Neural progenitor cell (in vitro differentiated cells): ENCODE data around the gene TECR. TPM values are rescaled to one million over a fixed set of nuclear protein-coding genes. Genes with fewer than 3 reads are reported as not detected.
A peak's percentile ranks its signal among the peaks of the same experiment; 100 is the strongest.

Experiments
- DNase-seq: peaks from one replicate; pipeline ENCODE4 v3.0.0-alpha.2; 2016; ENCODE audit warnings: low spot score
- H2AFZ ChIP-seq: fragments of 200-600 bp; sonication (generic); replicated peaks from 2 replicates; pipeline ENCODE4 v1.6.1; 2016; ENCODE audit warnings: antibody characterized with exemption
- H3F3A ChIP-seq: fragments of 200-600 bp; sonication (generic); 2 replicates; pipeline ENCODE4 v1.6.1; 2016; ENCODE audit warnings: antibody characterized with exemption, low read depth
- H3K27ac ChIP-seq: fragments of 200-600 bp; sonication (generic); 2 replicates; pipeline ENCODE4 v1.5.1; 2016; ENCODE audit warnings: mild to moderate bottlenecking
- H3K27me3 ChIP-seq: fragments of 200-600 bp; sonication (generic); 2 replicates; pipeline ENCODE4 v1.6.1; 2016; ENCODE audit warnings: mild to moderate bottlenecking, moderate library complexity
- H3K36me3 ChIP-seq: fragments of 200-600 bp; sonication (generic); 2 replicates; pipeline ENCODE4 v1.5.1; 2016
- H3K4me1 ChIP-seq: fragments of 200-600 bp; sonication (generic); 2 replicates; pipeline ENCODE4 v1.6.1; 2016; ENCODE audit warnings: mixed run types
- H3K4me2 ChIP-seq: fragments of 200-600 bp; sonication (generic); 2 replicates; pipeline ENCODE4 v1.6.1; 2016
- H3K4me3 ChIP-seq: fragments of 200-600 bp; sonication (generic); 2 replicates; pipeline ENCODE4 v1.5.1; 2016
- H3K79me2 ChIP-seq: fragments of 200-600 bp; sonication (generic); 2 replicates; pipeline ENCODE4 v1.6.1; 2016; ENCODE audit warnings: low read depth
- H3K9ac ChIP-seq: fragments of 200-600 bp; sonication (generic); 2 replicates; pipeline ENCODE4 v1.6.1; 2016
- H3K9me3 ChIP-seq: fragments of 200-600 bp; sonication (generic); 2 replicates; pipeline ENCODE4 v1.5.1; 2016; ENCODE audit warnings: low read depth
- H4K20me1 ChIP-seq: fragments of 200-600 bp; sonication (generic); 2 replicates; pipeline ENCODE4 v1.6.1; 2016; ENCODE audit warnings: low read depth
- H3K27ac Mint-ChIP-seq: 3 replicates; pipeline ENCODE4 v1.8.0; 2021; ENCODE audit warnings: mixed read lengths
- H3K27me3 Mint-ChIP-seq: 2 replicates; pipeline ENCODE4 v1.8.0; 2022; ENCODE audit warnings: low read depth, mild to moderate bottlenecking, inconsistent platforms, moderate library complexity, mixed read lengths; ENCODE audit not compliant: insufficient read depth
- H3K36me3 Mint-ChIP-seq: 3 replicates; pipeline ENCODE4 v1.8.0; 2021; ENCODE audit warnings: mixed read lengths
- H3K4me1 Mint-ChIP-seq: 3 replicates; pipeline ENCODE4 v1.8.0; 2021; ENCODE audit warnings: mixed read lengths
- H3K4me3 Mint-ChIP-seq: 3 replicates; pipeline ENCODE4 v1.8.0; 2021; ENCODE audit warnings: mild to moderate bottlenecking, moderate library complexity, mixed read lengths
- H3K9me3 Mint-ChIP-seq: 3 replicates; pipeline ENCODE4 v1.8.0; 2020; ENCODE audit warnings: mixed read lengths
- CTCF ChIP-seq: fragments of 200-600 bp; sonication (generic); IDR thresholded peaks from 2 replicates; pipeline ENCODE4 v1.5.1; 2017; ENCODE audit warnings: antibody characterized with exemption, mild to moderate bottlenecking
- EZH2 ChIP-seq: fragments of 200-600 bp; sonication (generic); IDR thresholded peaks from 2 replicates; pipeline ENCODE4 v1.6.1; 2017; ENCODE audit warnings: antibody characterized with exemption, mild to moderate bottlenecking, moderate library complexity
- EZH2phosphoT487 ChIP-seq: fragments of 200-600 bp; sonication (generic); IDR thresholded peaks from 2 replicates; pipeline ENCODE4 v1.6.1; 2017; ENCODE audit warnings: antibody characterized with exemption
- total RNA-seq: library from RNA; depleted of rRNA; stranded (reverse); fragments of >200 nt; gene quantifications from 2 replicates; pipeline ENCODE4 v1.2.3, GENCODE V29; 2015; ENCODE audit warnings: low replicate concordance

The TECR gene
- 41.9 and 96.4 TPM in 2 replicates for total RNA-seq

DNA sequence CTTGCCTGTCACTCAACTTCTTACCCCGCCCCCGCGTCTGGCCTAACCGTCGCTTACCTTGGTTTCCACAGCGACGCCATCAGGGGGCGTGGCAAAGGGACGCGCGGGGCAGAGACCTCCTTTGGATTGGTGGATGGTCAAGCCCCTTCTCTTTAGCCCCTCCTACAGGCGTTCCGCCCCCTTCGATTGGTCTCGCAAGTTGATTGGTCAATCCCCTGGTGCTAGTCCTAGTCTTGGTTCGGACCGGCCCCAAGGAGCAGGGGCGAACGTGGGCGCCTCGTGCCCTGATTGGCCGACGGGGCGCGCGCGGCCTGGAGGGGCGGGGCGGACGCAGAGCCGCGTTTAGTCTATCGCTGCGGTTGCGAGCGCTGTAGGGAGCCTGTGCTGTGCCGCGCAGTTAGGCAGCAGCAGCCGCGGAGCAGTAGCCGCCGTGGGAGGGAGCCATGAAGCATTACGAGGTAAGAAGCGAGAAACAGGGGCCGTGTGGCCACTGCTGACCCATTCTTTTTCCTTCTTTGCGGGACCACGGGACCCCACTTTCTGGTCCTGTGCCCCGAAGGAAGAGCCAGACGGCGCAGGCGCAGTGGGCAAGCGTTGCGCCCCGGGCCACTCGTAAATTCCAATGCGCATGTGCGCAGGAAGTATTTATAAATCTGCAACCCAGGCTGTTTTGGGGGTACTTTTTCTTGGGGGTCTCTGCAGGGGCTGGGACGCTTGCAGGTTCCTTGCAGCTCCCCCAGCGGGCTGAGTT, at the start of gene TECR:
TSS of gene TECR (plus strand) at position 341 of the 751 bp plus-strand sequence. CDS start at position 444, 103 bp downstream.
- TF ChIP-seq EZH2 = no peak
- TF ChIP-seq CTCF = no peak
- Histone ChIP-seq H3K4me2 (peak within 1 kb of the TSS; percentile 83), H3F3A (peaks cover 25% of the 10 kb centered on the region), H3K4me3 (peak within 1 kb of the TSS; percentile 75), H4K20me1 (peaks cover 20% of the 10 kb centered on the region), H3K27me3 (no peaks in the 10 kb centered on the region), H3K27ac (no peak within 1 kb of the TSS), H3K4me1 (peaks cover 6% of the 10 kb centered on the region), H3K9me3 (no peaks in the 10 kb centered on the region), H3K9ac (peak within 1 kb of the TSS; percentile 49), H3K36me3 (no peaks in the 10 kb centered on the region), H2AFZ (peak within 1 kb of the TSS; percentile 78), H3K79me2 (peaks cover 45% of the 10 kb centered on the region)
- peak; percentile 100 for DNase-seq
- peak within 1 kb of the TSS; percentile 93 for H3K27ac Mint-ChIP-seq
- H3K9me3 Mint-ChIP-seq = no peaks in the 10 kb centered on the region
- peaks cover 4% of the 10 kb centered on the region for H3K36me3 Mint-ChIP-seq
- peak within 1 kb of the TSS; percentile 94 for H3K4me3 Mint-ChIP-seq
- peaks cover 5% of the 10 kb centered on the region for H3K27me3 Mint-ChIP-seq
- H3K4me1 Mint-ChIP-seq = peaks cover 22% of the 10 kb centered on the region

- H3K27me3 Mint-ChIP-seq = peaks cover 7% of the 10 kb centered on the region
- DNase-seq = peak; percentile 82
- peaks cover 12% of the 10 kb centered on the region for H3K4me1 ChIP-seq
- H3K36me3 ChIP-seq = no peaks in the 10 kb centered on the region
- no peak overlapping the region for H3K4me2 ChIP-seq
- H3K9me3 Mint-ChIP-seq = no peaks in the 10 kb centered on the region
- H3K27ac ChIP-seq = no peak overlapping the region
- H3K4me1 Mint-ChIP-seq = peaks cover 11% of the 10 kb centered on the region
- H3K36me3 Mint-ChIP-seq = peaks cover 8% of the 10 kb centered on the region
- TF ChIP-seq EZH2 (no peak), CTCF (peak; percentile 98)
- H4K20me1 ChIP-seq = peaks cover 24% of the 10 kb centered on the region
- no peak overlapping the region for H3K4me3 Mint-ChIP-seq
- no peak overlapping the region for H3K9ac ChIP-seq
- H3K9me3 ChIP-seq = no peaks in the 10 kb centered on the region
- H3K4me3 ChIP-seq = no peak overlapping the region
- peaks cover 9% of the 10 kb centered on the region for H3F3A ChIP-seq
- H3K27ac Mint-ChIP-seq = no peak overlapping the region
- no peak overlapping the region for H2AFZ ChIP-seq
- H3K79me2 ChIP-seq = no peaks in the 10 kb centered on the region
- no peaks in the 10 kb centered on the region for H3K27me3 ChIP-seq
Measured at GRCh38 chr19:14479975-14480699, 49.3 kb upstream of the TECR start.

DNA sequence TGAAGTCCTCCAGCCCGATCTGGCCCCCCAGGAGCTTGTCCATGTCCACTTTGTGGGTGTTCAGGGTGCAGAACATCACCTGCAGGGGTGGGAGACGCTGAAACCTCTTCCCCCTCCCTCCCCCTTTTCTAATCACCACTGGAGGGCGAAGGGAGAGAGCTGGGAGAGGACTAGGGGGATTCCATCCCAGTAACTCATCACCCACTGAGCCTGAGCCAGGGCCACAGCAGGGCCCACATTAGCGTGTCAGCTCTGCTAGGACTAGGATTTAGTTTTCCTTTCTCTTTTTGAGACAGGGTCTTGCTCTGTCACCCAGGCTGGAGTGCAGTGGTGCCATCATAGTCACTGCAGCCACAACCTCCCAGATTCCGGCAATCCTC, 48.7 kb upstream of the TECR start:
- Histone ChIP-seq H3K27me3 (no peaks in the 10 kb centered on the region), H3K4me1 (peaks cover 7% of the 10 kb centered on the region), H3K9ac (no peak overlapping the region), H2AFZ (no peak overlapping the region), H3K27ac (no peak overlapping the region), H3K79me2 (peaks cover under 1% of the 10 kb centered on the region), H3K36me3 (no peaks in the 10 kb centered on the region), H4K20me1 (peaks cover 25% of the 10 kb centered on the region), H3K4me2 (no peak overlapping the region), H3F3A (peaks cover 4% of the 10 kb centered on the region), H3K9me3 (no peaks in the 10 kb centered on the region), H3K4me3 (no peak overlapping the region)
- TF ChIP-seq CTCF (no peak), EZH2 (no peak), EZH2phosphoT487 (no peak)
- H3K27me3 Mint-ChIP-seq = peaks cover 7% of the 10 kb centered on the region
- no peak overlapping the region for H3K4me3 Mint-ChIP-seq
- no peaks in the 10 kb centered on the region for H3K9me3 Mint-ChIP-seq
- H3K27ac Mint-ChIP-seq = no peak overlapping the region
- no peak for DNase-seq
- peaks cover 10% of the 10 kb centered on the region for H3K4me1 Mint-ChIP-seq
- H3K36me3 Mint-ChIP-seq = peaks cover 8% of the 10 kb centered on the region
